ENCODE results near the gene GARIN5B. TPM values are rescaled to one million over a fixed set of nuclear protein-coding genes. Genes with fewer than 3 reads are reported as not detected.

Gene GARIN5B
- total and polyA plus RNA-seq, 2 donors (not counting 1 experiment from before 2014, with no cell fraction given) = not detected

DNA sequence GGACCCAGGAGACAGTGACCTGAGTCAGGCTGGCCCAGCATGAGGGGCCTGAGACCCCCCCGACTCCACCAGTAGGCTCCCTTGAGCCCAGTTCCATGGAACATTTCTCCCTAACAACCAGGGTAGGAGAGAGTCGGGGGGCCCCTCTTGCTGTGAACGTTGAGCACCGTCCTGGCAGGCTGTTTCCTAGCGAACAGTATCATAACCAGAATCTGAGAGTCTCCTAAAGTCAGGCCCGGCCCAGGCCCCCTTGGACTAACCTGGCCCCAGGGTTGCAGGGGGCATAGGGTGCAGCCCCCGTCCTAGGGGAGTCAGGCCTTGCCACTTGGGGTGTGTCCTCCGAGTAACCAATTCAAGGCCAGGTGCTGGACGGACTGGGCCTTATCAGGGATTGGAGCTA lies 51.7 kb downstream of the GARIN5B start:
- CTCF ChIA-PET = no interaction called here
- no peaks in the 10 kb centered on the region for H3K27me3 Mint-ChIP-seq
- no peak overlapping the region for H3K27ac Mint-ChIP-seq
- TF ChIP-seq, protein P1, sequence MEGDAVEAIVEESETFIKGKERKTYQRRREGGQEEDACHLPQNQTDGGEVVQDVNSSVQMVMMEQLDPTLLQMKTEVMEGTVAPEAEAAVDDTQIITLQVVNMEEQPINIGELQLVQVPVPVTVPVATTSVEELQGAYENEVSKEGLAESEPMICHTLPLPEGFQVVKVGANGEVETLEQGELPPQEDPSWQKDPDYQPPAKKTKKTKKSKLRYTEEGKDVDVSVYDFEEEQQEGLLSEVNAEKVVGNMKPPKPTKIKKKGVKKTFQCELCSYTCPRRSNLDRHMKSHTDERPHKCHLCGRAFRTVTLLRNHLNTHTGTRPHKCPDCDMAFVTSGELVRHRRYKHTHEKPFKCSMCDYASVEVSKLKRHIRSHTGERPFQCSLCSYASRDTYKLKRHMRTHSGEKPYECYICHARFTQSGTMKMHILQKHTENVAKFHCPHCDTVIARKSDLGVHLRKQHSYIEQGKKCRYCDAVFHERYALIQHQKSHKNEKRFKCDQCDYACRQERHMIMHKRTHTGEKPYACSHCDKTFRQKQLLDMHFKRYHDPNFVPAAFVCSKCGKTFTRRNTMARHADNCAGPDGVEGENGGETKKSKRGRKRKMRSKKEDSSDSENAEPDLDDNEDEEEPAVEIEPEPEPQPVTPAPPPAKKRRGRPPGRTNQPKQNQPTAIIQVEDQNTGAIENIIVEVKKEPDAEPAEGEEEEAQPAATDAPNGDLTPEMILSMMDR (IDR thresholded peaks at IDR 0.05) = no peak
- TF ChIP-seq EZH2 (IDR thresholded peaks at IDR 0.05; ENCODE audit: borderline replicate concordance, insufficient read depth, low read depth, low read length, poor library complexity, severe bottlenecking) = no peak
- 86% methylated on average over 9 of the region's 9 CpGs for WGBS (ENCODE audit: insufficient coverage)
- H3K36me3 ChIP-seq (replicated peaks in 1 of 2; ENCODE audit: control extremely low read depth in 1 of 2, control insufficient read depth in 1 of 2, extremely low read depth in 1 of 2, insufficient read depth in 2 of 2, low read length in 1 of 2) = no peaks in the 10 kb centered on the region
- H4K20me1 ChIP-seq (ENCODE audit: control insufficient read depth, insufficient read depth, low read length, poor library complexity, severe bottlenecking) = no peaks in the 10 kb centered on the region
- H3K4me2 ChIP-seq (replicated peaks; ENCODE audit: low read depth, low read length, poor library complexity, severe bottlenecking) = no peak overlapping the region
- intact Hi-C loops (cut with micrococcal nuclease) = no loop called here
- H3K4me1 ChIP-seq (ENCODE audit: control insufficient read depth in 2 of 2, insufficient read depth in 2 of 2, low read length in 2 of 2) = no peaks in the 10 kb centered on the region
- H3K79me2 ChIP-seq (ENCODE audit: control insufficient read depth, insufficient read depth, low read length) = no peaks in the 10 kb centered on the region
- no peak overlapping the region for H3K9ac ChIP-seq (ENCODE audit: low read length)
- no peak overlapping the region for H2AFZ ChIP-seq (ENCODE audit: insufficient read depth, low read depth, low read length, poor library complexity, severe bottlenecking)
- no peaks in the 10 kb centered on the region for H3K27me3 ChIP-seq (replicated peaks in 1 of 4; ENCODE audit: control extremely low read depth in 1 of 4, control insufficient read depth in 3 of 4, insufficient read depth in 4 of 4, low read length in 3 of 4)
- DNase-seq (no peak), ATAC-seq (ENCODE audit: low read depth) (no peak)
- H3K9me3 ChIP-seq (ENCODE audit: control extremely low read depth in 1 of 3, control insufficient read depth in 2 of 3, insufficient read depth in 1 of 3, low read length in 2 of 3) = peaks cover 0 to 8% (median 0%) of the 10 kb centered on the region in 3 donors
- H3K4me1 Mint-ChIP-seq = no peaks in the 10 kb centered on the region
- POLR2A ChIA-PET = no interaction called here
- no peaks in the 10 kb centered on the region for H3K9me3 Mint-ChIP-seq (ENCODE audit: insufficient read depth)
- H3K4me3 ChIP-seq (ENCODE audit: control extremely low read depth in 1 of 5, extremely low read depth in 1 of 5, insufficient read depth in 1 of 5, low read depth in 2 of 5, low read length in 4 of 5) = no peak overlapping the region
- no peak overlapping the region for H3K27ac ChIP-seq (ENCODE audit: low read length in 2 of 2)
- H3K4me3 Mint-ChIP-seq = no peak overlapping the region

DNA sequence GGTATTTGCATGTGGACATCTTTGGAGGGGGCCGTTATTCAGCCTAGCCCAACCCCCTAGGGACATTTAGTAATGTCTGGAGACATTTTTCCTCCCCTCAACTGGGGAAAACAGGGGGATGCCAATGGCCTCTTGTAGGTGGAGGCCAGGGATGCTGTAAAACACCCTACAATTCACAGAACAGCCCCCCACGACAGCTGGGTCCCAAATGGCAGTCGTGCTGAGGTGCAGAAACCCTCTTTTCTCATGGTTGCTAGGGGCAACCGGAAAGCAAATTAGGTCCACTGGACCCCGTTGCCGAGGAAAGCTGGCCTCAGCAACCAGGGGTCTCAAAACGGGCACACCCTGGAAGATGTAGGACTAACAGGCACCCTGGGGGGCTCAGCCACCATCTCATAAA lies 52.6 kb downstream of the GARIN5B start:
- Mint-ChIP-seq H3K27ac (no peak overlapping the region), H3K4me3 (no peak overlapping the region), H3K9me3 (ENCODE audit: insufficient read depth) (no peaks in the 10 kb centered on the region), H3K4me1 (no peaks in the 10 kb centered on the region), H3K27me3 (no peaks in the 10 kb centered on the region)
- DNase-seq = no peak
- 85% methylated on average over 6 of the region's 7 CpGs for WGBS (ENCODE audit: insufficient coverage)
- H2AFZ ChIP-seq (ENCODE audit: insufficient read depth, low read depth, low read length, poor library complexity, severe bottlenecking) = no peak overlapping the region
- H3K4me1 ChIP-seq (ENCODE audit: control insufficient read depth in 2 of 2, insufficient read depth in 2 of 2, low read length in 2 of 2) = no peaks in the 10 kb centered on the region
- H3K27ac ChIP-seq (ENCODE audit: low read length in 2 of 2) = no peak overlapping the region
- TF ChIP-seq, protein P1 (IDR thresholded peaks at IDR 0.05) = no peak
- TF ChIP-seq EZH2 (IDR thresholded peaks at IDR 0.05; ENCODE audit: borderline replicate concordance, insufficient read depth, low read depth, low read length, poor library complexity, severe bottlenecking) = no peak
- no peak overlapping the region for H3K4me3 ChIP-seq (ENCODE audit: control extremely low read depth in 1 of 5, extremely low read depth in 1 of 5, insufficient read depth in 1 of 5, low read depth in 2 of 5, low read length in 4 of 5)
- no peak overlapping the region for H3K9ac ChIP-seq (ENCODE audit: low read length)
- ChIA-PET CTCF (no interaction called here), POLR2A (no interaction called here)
- intact Hi-C loops (cut with micrococcal nuclease) = no loop called here
- no peak overlapping the region for H3K4me2 ChIP-seq (replicated peaks; ENCODE audit: low read depth, low read length, poor library complexity, severe bottlenecking)
- ATAC-seq (ENCODE audit: low read depth) = no peak
- H3K27me3 ChIP-seq (replicated peaks in 1 of 4; ENCODE audit: control extremely low read depth in 1 of 4, control insufficient read depth in 3 of 4, insufficient read depth in 4 of 4, low read length in 3 of 4) = no peaks in the 10 kb centered on the region
- H4K20me1 ChIP-seq (ENCODE audit: control insufficient read depth, insufficient read depth, low read length, poor library complexity, severe bottlenecking) = no peaks in the 10 kb centered on the region
- no peaks in the 10 kb centered on the region for H3K36me3 ChIP-seq (replicated peaks in 1 of 2; ENCODE audit: control extremely low read depth in 1 of 2, control insufficient read depth in 1 of 2, extremely low read depth in 1 of 2, insufficient read depth in 2 of 2, low read length in 1 of 2)
- no peaks in the 10 kb centered on the region for H3K79me2 ChIP-seq (ENCODE audit: control insufficient read depth, insufficient read depth, low read length)
- H3K9me3 ChIP-seq (ENCODE audit: control extremely low read depth in 1 of 3, control insufficient read depth in 2 of 3, insufficient read depth in 1 of 3, low read length in 2 of 3) = peaks cover 0 to 9% (median 0%) of the 10 kb centered on the region in 3 donors

Measured in B cell (primary cell).